OCI-LY3 (cell line): ENCODE measurements around the gene FOXO1.

Source experiments
- H2AFZ ChIP-seq: fragments of 200-600, 300-600 bp; shearing (Covaris generic); 2 replicates; pipeline ENCODE4 v1.6.0; 2014; ENCODE audit warnings: antibody characterized with exemption, low read depth, low read length
- H3K27ac ChIP-seq: fragments of 200-600, 300-600 bp; sonication (generic); 2 replicates; pipeline ENCODE4 v1.5.1; 2014; ENCODE audit warnings: mild to moderate bottlenecking, low read length, moderate library complexity, mixed read lengths
- H3K27me3 ChIP-seq: fragments of 200-600, 300-600 bp; sonication (generic); 2 replicates; pipeline ENCODE4 v1.6.1; 2014; ENCODE audit warnings: low read depth, low read length, mixed read lengths
- H3K36me3 ChIP-seq: fragments of 200-600, 300-600 bp; sonication (generic); replicated peaks from 2 replicates; pipeline ENCODE3; 2014; ENCODE audit warnings: low read depth, low read length, mixed read lengths
- H3K4me1 ChIP-seq: fragments of 300-600, 200-600 bp; sonication (generic); 2 replicates; pipeline ENCODE4 v1.6.1; 2014; ENCODE audit warnings: low read length, mixed read lengths
- H3K4me2 ChIP-seq: fragments of 200-600, 300-600 bp; sonication (generic); 2 replicates; pipeline ENCODE4 v1.6.1; 2014; ENCODE audit warnings: low read length, mixed read lengths
- H3K4me3 ChIP-seq: fragments of 300-600, 200-600 bp; sonication (generic); 2 replicates; pipeline ENCODE4 v1.5.1; 2014; ENCODE audit warnings: antibody characterized with exemption, mild to moderate bottlenecking, low read length, moderate library complexity
- H3K79me2 ChIP-seq: fragments of 300-600, 200-600 bp; shearing (Covaris generic); 2 replicates; pipeline ENCODE4 v1.6.1; 2014; ENCODE audit warnings: mild to moderate bottlenecking, low read length, mixed read lengths
- H3K9ac ChIP-seq: fragments of 300-600, 200-600 bp; shearing (Covaris generic); 2 replicates; pipeline ENCODE4 v1.6.0; 2014; ENCODE audit warnings: mild to moderate bottlenecking, low read length, moderate library complexity
- H3K9me3 ChIP-seq: fragments of 200-600, 300-600 bp; shearing (Covaris generic); 2 replicates; pipeline ENCODE4 v1.6.1; 2014; ENCODE audit warnings: low read length, mixed read lengths; ENCODE audit not compliant: insufficient read depth
- H4K20me1 ChIP-seq: fragments of 200-600, 300-600 bp; sonication (generic); 2 replicates; pipeline ENCODE4 v1.6.1; 2016; ENCODE audit warnings: low read length, mixed read lengths; ENCODE audit not compliant: insufficient read depth
- CTCF ChIP-seq: fragments of 200-600, 300-600 bp; sonication (generic); IDR thresholded peaks from 2 replicates; pipeline ENCODE4 v1.5.1; 2014; ENCODE audit warnings: antibody characterized with exemption, low read length, low read depth
- EZH2phosphoT487 ChIP-seq: fragments of 200-600 bp; shearing (Covaris generic); IDR thresholded peaks from 2 replicates; pipeline ENCODE4 v1.6.1; 2018; ENCODE audit warnings: antibody characterized with exemption, mixed run types, low read depth

Gene FOXO1

DNA sequence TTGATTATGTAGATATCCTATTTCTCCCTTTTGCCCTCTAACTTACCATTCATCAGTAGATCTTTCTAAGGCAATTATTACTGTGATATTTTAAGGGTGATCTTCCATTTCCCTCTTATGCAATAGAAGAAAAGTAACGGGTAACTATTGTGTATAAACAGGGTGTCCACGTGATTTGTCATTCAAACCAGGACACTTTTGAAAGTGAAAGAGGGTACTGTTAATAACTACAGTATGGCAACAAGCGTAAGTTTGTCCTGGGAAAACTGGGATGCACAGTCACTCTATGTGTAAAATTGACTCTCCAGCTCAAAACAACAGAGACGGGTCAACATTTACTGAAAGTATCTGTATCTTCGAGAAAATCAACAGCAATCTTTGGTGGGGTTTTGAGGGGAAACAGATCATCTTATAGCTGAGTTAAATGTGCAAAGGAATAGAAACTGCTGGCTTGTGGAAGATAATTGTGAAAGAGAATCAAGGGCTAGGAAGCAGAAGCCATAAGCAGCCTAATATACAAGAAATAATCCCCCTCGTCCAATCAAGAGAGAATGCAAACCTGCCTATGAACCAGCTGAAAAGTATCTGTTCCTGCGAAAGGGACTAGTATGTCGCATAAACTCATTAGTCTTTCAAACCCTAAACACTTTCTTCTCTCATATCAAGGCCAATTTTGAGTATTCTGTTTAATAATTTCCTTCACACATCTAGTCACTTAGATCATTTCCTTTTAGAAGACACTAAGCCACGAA is 126.7 kb downstream of the FOXO1 start:
- no peak for TF ChIP-seq EZH2phosphoT487
- no peak for TF ChIP-seq CTCF
- no peaks in the 10 kb centered on the region for H3K36me3 ChIP-seq
- H3K4me3 ChIP-seq = peak overlapping the region; percentile 33
- no peak overlapping the region for H3K9ac ChIP-seq
- peak overlapping the region; percentile 44 for H3K4me2 ChIP-seq
- H4K20me1 ChIP-seq = no peaks in the 10 kb centered on the region
- H3K79me2 ChIP-seq = no peaks in the 10 kb centered on the region
- peaks cover 16% of the 10 kb centered on the region for H3K4me1 ChIP-seq
- peak overlapping the region; percentile 43; the same call in 1 of the 2 replicates for H2AFZ ChIP-seq
- H3K9me3 ChIP-seq = no peaks in the 10 kb centered on the region
- no peaks in the 10 kb centered on the region for H3K27me3 ChIP-seq
- no peak overlapping the region for H3K27ac ChIP-seq

GRCh38 chr13:40537146-40537895 is 129.1 kb downstream of the FOXO1 start:
- no peaks in the 10 kb centered on the region for H3K36me3 ChIP-seq
- no peaks in the 10 kb centered on the region for H3K79me2 ChIP-seq
- no peaks in the 10 kb centered on the region for H3K9me3 ChIP-seq
- TF ChIP-seq CTCF (no peak), EZH2phosphoT487 (no peak)
- no peak overlapping the region for H3K4me2 ChIP-seq
- H3K4me3 ChIP-seq = no peak overlapping the region
- H3K4me1 ChIP-seq = peaks cover 16% of the 10 kb centered on the region
- no peaks in the 10 kb centered on the region for H4K20me1 ChIP-seq
- H3K27ac ChIP-seq = no peak overlapping the region
- no peak overlapping the region for H3K9ac ChIP-seq
- no peak overlapping the region for H2AFZ ChIP-seq
- no peaks in the 10 kb centered on the region for H3K27me3 ChIP-seq

DNA sequence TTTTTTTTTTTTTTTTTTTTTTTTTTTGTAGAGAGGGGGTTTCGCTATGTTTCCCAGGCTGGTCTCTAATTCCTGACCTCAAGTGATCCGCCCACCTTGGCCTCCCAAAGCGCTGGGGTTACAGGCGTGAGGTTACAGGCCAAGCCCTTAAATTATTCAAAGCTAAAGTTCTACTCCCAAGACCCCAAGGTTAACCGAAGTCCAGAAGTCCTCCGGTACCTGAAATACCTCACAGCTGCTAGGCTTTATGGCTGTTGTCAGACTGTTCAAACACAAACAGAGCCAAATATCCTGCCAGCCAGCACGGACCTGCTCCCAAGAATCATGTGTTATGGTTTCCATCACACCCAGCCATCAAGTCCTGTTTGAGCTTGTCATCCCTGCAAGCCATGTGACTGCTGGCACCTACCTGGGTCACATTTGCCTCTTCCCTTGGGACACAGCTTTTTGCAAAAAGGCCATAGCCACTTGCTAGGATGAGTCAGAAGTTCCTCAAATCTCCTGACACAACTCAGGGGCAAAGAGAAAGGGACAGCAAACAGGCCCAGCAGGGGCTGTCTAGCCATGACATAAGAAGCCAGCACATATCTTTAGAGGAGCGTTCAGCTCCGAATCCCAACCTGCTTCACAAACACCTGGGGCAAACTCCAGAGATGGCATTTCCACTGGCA is 129.9 kb downstream of the FOXO1 start:
- no peak overlapping the region for H3K9ac ChIP-seq
- H3K4me2 ChIP-seq = no peak overlapping the region
- H3K9me3 ChIP-seq = no peaks in the 10 kb centered on the region
- H3K4me1 ChIP-seq = peaks cover 16% of the 10 kb centered on the region
- no peak overlapping the region for H3K4me3 ChIP-seq
- H3K79me2 ChIP-seq = no peaks in the 10 kb centered on the region
- no peaks in the 10 kb centered on the region for H3K27me3 ChIP-seq
- no peak overlapping the region for H2AFZ ChIP-seq
- no peak overlapping the region for H3K27ac ChIP-seq
- no peaks in the 10 kb centered on the region for H3K36me3 ChIP-seq
- no peak for TF ChIP-seq CTCF
- no peak for TF ChIP-seq EZH2phosphoT487
- H4K20me1 ChIP-seq = no peaks in the 10 kb centered on the region

DNA sequence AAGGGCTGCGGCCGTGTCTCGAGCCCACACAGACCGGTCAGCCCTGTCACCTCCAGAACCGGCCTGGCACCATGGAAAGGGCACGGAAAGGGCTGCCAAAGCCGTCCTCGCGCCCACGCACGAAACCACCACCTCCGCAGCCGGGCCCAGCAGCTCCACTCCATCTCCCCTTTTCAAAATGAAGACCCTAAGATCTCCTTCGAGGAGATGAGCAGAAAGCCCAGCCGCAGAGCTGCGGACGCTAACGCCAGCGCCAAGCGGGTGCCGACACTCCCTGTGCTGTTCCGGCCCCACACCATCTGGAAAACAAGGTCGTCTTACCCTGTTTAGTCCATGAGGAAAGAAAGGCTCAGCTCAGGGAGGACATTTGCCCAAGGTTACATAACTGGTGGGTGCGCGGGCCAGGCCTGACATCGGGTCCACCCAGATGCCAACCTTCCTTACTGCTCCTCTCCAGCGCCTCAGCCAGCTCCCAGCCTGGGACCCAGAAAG is 131.1 kb downstream of the FOXO1 start:
- H3K4me3 ChIP-seq = no peak overlapping the region
- H3K79me2 ChIP-seq = no peaks in the 10 kb centered on the region
- no peak overlapping the region for H3K9ac ChIP-seq
- no peaks in the 10 kb centered on the region for H3K9me3 ChIP-seq
- no peak overlapping the region for H3K4me2 ChIP-seq
- no peaks in the 10 kb centered on the region for H4K20me1 ChIP-seq
- no peak overlapping the region for H3K27ac ChIP-seq
- H3K4me1 ChIP-seq = peaks cover 16% of the 10 kb centered on the region
- no peak overlapping the region for H2AFZ ChIP-seq
- TF ChIP-seq EZH2phosphoT487 (no peak), CTCF (no peak)
- no peaks in the 10 kb centered on the region for H3K27me3 ChIP-seq
- no peaks in the 10 kb centered on the region for H3K36me3 ChIP-seq
